T-helper 9 cell (primary cell): ENCODE measurements around the gene NSUN4.
"Not testable (repeated sequence)": the region's sequence is repeated elsewhere in the genome, so short reads cannot be mapped to it uniquely, and the experiment has no call there.

Experiments
- DNase-seq: peaks from one replicate; pipeline ENCODE4 v3.0.0-alpha.2; 2020
- total RNA-seq, 2 donors: gene quantifications; one replicate each; lab custom pipeline; 2026; lab: John Stamatoyannopoulos, UW

NSUN4 gene
- 29.2 to 39.3 reads per million in 2 donors for total RNA-seq

DNA sequence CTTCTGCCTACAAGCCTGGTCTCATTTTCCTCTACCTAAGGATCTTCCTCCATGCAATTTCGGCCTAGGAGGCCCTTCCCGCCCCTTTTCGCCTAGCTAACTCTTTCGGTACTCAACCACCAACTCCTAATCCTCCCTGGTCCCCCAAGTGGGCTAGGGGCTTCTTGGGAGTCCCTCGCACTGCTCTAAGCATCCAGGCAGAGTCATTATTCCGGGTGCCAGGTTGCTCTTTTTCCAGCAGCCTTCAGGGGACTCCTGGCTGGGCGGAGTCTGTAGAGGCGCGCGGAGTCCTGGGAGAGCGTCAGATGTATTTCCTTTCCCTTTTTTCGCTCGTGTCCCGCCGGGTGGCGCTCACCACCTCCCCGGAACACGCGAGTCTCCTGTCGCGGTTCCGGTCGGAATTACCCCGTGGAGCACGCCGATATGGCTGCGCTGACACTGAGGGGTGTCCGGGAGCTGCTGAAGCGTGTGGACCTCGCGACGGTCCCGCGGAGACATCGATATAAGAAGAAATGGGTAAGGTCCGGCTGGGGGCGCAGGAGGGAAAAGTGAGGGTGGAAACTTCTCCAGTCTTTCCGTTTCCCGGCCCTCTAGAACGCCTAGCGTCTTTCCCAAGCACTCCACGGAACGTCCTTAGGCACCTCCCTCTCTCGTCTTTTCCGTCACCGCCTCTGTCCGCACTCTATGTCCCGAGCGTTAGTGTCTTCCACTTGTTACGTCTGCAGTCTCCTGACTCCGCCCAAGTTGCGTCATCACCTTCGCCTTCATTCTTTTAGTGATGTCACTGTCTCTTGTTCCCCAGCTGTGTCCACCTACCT, at the start of gene NSUN4:
Gene NSUN4, plus strand, starts transcription at position 404 of the 818 bp plus-strand sequence. Its CDS starts 20 bp downstream, at position 424.
- peak; percentile 78 for DNase-seq

GRCh38 chr1:46295306-46295705, 45.3 kb upstream of the NSUN4 start:
- DNase-seq = no peak

DNA sequence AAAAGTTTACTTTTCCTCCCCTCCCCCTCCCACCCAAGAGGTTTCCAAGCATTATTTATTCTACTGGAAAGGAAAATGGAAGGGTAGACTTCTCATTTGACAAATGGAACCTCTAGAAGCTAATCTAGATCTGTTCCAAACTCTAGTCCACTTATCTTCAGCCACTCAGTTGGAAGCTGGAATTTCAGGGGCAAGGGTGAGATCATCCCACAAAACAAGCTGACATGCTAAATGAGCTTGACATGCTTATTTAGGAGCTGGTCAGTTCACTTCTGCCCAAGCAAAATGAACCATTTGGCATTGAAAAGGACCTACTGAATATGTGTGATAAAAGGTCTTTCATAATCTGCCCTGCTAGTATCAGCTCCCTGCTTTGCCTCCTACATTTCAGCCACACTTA, 42.2 kb upstream of the NSUN4 start:
- DNase-seq = no peak

DNA sequence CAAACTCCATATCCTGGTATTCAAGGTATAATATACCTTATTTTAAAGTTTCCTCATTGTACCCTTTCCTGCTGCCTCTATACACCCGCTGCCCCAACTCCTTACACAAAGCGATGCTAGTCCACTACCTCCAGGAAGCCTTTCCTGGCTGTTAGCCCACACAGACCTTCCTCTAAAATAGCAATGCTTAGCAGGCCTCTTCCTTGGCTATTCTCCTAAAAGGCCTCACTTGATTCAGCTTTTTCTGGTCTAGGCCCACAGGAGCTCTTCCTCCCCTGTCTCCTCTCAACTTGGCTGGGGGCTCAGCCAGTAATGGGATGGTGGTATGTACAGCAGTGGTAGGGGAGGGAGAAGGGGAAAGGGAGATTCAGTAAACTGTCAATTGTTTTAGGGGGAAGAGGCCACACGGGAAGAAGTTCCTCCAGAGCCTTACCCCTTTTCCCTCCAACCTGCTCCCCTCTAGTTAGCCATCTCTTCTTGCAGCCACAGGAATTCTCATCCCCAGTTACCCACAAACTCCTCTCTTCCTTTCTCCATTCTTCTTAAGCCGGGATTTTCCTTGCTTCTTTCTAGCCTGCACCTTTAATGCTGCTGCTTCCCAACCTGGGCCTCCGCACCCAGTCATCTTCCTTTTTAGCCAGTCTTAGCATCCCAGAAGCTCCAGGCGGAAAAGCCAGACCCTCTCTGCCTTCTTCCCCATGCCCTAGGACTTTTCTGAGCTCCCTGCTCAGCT, 39.8 kb upstream of the NSUN4 start:
- no peak for DNase-seq

- DNase-seq = no peak
Measured at GRCh38 chr1:46301406-46301807, 39.2 kb upstream of the NSUN4 start.

- peak; percentile 35 for DNase-seq
Measured at GRCh38 chr1:46301808-46302640, 38.6 kb upstream of the NSUN4 start.

- DNase-seq = no peak
Measured at GRCh38 chr1:46302641-46303037, 38.0 kb upstream of the NSUN4 start.

GRCh38 chr1:46303038-46303871, 37.4 kb upstream of the NSUN4 start, which contains the start of the genes LRRC41 and UQCRH:
LRRC41 (minus strand) TSS chr1:46303616; CDS start chr1:46303322, 294 bp downstream.
UQCRH (plus strand) TSS chr1:46303698; CDS start chr1:46303767, 69 bp downstream.
- peak; percentile 90 for DNase-seq

DNA sequence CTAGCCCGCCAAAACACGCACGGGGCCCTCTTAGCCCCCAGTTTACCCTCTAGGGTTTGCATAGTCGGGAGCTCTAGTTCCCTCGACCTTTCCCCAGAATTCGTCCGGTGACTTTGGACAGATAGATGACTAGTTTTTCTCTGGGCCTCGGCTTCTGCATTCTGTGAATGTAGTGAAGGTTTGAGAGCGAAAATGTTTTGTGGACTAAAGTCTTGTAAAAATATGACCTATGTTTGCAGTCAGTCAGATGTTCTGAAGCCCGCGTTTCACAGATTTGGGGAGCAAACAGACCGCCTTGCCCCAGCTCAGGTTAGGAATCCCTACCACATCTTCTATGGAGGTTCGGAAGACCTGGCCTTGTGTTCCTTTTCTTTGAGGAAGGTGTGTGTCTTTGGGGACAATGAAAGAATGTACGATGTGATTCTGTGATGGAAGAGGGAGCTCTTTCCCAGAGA, 36.7 kb upstream of the NSUN4 start:
- no peak for DNase-seq

GRCh38 chr1:46306159-46306530, 34.5 kb upstream of the NSUN4 start:
- no peak for DNase-seq

GRCh38 chr1:46309401-46310159, 31.0 kb upstream of the NSUN4 start:
- DNase-seq = no peak

- no peak for DNase-seq
Measured at GRCh38 chr1:46310321-46310720, 30.3 kb upstream of the NSUN4 start.

DNA sequence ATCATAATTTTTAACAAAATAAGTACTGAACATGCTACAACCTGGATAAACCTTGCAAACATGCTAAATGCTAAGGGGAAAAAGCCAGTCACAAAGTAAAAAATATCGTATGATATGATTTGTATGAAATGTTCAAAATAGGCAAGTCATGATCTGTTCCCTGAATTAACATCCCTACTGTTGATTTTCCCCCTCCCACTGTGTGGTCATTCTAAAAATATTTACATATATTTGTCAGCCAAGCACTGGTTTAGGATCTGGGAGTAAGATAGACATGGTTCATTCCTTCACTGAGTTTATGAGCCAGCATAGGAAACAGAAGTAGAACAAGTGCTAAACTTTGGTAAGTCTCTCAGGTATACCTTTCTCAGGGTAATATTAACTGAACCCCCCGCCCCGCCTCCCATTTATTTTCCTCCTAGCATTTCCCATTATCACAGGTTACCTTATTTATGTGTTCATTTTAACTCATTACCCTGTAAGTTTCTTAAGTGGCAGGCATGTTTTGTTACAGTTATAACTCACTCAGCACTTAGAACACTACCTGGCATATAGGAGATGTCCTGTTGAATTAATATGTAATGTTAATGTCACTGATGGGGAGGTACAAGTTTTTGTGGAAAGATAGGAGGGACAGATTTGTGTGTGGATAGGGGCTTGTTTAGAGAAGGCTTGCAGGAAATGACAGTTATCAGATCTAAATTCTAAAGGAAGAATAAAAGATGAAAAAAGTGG, 24.8 kb upstream of the NSUN4 start:
- no peak for DNase-seq

DNA sequence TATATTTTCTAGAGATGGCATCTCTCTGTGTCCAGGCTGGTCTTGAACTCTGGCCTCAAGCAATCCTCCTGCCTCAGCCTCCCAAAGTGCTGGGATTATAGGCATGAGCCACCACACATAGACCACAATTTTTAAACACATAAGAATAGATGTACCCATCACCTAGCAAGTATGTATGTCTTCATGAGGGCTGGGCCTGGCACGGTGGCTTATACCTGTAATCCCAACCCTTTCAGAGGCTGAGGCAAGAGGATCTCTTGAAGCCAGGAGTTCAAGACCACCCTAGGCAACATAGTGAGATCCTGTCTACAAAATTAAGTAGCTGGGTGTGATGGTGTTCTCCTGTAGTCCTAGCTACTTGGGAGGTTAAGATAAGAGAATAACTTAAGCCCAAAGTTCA, 23.3 kb upstream of the NSUN4 start:
- no peak for DNase-seq

GRCh38 chr1:46319301-46319700, 21.3 kb upstream of the NSUN4 start:
- DNase-seq = not testable (repeated sequence)

GRCh38 chr1:46319960-46320914, 20.4 kb upstream of the NSUN4 start:
- not testable (repeated sequence) for DNase-seq

DNA sequence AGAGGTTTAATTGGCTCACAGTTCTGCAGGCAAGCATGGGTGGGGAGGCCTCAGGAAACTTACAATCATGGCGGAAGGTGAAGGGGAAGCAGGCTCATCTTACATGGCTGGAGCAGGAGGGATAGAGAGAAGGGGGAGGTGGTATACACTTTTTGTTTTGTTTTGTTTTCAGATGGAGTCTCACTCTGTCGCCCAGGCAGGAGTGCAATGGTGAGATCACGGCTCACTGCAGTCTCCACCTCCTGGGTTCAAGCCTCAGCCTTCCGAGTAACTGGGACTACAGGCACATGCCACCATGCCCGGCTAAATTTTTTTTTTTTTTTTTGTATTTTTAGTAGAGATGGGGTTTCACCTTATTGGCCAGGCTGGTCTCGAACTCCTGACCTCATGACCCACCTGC, 18.4 kb upstream of the NSUN4 start:
- not testable (repeated sequence) for DNase-seq

GRCh38 chr1:46325285-46326076, 15.1 kb upstream of the NSUN4 start:
- DNase-seq = not testable (repeated sequence)
